AG04449 (cell line): Measurements from ENCODE around the gene GCLM.
A peak's percentile ranks its signal among the peaks of the same experiment; 100 is the strongest.
"Not testable (repeated sequence)": the region's sequence is repeated elsewhere in the genome, so short reads cannot be mapped to it uniquely, and the experiment has no call there.

Experiments used
- CTCF ChIA-PET: fragments of 350-600 bp; formaldehyde crosslinking; extraction: SDS; loops from one replicate; lab custom pipeline; 2021; ENCODE audit warnings: antibody characterized with exemption; lab: Yijun Ruan, JAX
- POLR2A ChIA-PET: fragments of 400-600, 350-600 bp; formaldehyde crosslinking; extraction: SDS; loops from one replicate; lab custom pipeline; 2020; ENCODE audit warnings: antibody characterized with exemption, inconsistent platforms; lab: Yijun Ruan, JAX
- DNase-seq: peaks from one replicate; pipeline ENCODE4 v3.0.0-alpha.2; 2010; ENCODE audit warnings: low read depth, low spot score
- H3K4me3 ChIP-seq: 2 replicates; pipeline ENCODE4 v1.5.1; 2011; ENCODE audit warnings: low read depth, mild to moderate bottlenecking, control low read depth, low read length
- TF ChIP-seq, protein P1 (sequence below): IDR thresholded peaks from one replicate; pipeline ENCODE4 v1.5.1; 2011; ENCODE audit warnings: mild to moderate bottlenecking, moderate library complexity, low read length, control low read depth, inconsistent platforms; ENCODE audit not compliant: insufficient read depth; ENCODE audit errors: missing control alignments

GCLM gene

DNA sequence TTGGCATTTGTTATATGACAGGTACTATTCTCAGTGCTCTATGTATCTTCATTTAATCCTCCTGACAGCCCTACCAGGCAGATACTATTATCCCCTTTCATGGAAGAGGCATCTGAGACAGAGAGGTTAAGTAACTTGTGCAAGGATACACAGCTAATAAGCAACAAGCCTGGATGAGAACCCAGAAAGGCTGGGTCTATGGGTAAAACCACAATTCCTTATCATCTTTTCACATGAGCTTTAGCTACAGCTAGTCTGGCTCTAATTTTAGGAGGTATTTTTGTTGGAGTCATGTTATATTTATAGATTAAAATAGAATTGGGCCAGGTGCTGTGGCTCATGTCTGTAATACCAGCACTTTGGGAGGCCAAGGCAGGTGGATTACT lies 57.9 kb downstream of the GCLM start:
- TF ChIP-seq, protein P1, sequence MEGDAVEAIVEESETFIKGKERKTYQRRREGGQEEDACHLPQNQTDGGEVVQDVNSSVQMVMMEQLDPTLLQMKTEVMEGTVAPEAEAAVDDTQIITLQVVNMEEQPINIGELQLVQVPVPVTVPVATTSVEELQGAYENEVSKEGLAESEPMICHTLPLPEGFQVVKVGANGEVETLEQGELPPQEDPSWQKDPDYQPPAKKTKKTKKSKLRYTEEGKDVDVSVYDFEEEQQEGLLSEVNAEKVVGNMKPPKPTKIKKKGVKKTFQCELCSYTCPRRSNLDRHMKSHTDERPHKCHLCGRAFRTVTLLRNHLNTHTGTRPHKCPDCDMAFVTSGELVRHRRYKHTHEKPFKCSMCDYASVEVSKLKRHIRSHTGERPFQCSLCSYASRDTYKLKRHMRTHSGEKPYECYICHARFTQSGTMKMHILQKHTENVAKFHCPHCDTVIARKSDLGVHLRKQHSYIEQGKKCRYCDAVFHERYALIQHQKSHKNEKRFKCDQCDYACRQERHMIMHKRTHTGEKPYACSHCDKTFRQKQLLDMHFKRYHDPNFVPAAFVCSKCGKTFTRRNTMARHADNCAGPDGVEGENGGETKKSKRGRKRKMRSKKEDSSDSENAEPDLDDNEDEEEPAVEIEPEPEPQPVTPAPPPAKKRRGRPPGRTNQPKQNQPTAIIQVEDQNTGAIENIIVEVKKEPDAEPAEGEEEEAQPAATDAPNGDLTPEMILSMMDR = no peak
- H3K4me3 ChIP-seq = no peak overlapping the region
- ChIA-PET POLR2A (no interaction called here), CTCF (interaction anchor here (0.7 to 2.7 kb wide), 14 partner anchors 11 to 547 kb away, joined by 3 to 13 read pairs (median 4); partner anchors contain the start of gene DNTTIP2)
- no peak for DNase-seq

DNA sequence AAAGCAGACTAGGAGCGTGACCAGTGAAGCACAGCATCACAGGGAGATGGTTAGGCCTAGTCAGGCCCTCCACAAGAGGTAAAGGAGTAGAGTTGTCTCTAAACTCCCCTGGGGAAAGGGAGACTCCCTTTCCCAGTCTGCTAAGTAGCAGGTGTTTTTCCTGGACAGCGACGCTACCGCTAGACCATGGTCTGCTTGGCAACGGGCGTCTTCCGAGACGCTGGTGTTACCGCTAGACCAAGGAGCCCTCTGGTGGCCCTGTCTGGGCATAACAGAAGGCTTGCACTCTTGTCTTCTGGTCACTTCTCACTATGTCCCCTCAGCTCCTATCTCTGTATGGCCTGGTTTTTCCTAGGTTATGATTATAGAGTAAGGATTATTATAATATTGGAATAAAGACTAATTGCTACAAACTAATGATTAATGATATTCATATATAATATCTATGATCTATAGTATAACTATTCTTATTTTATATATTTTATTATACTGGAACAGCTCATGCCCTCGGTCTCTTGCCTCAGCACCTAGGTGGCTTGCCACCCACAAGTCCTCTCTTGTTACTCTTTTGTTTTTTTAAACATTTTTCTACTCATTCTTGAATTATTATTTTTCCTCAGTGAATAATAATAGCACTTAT lies 58.4 kb downstream of the GCLM start:
- POLR2A ChIA-PET, H3K4me3 ChIP-seq, DNase-seq: not testable (repeated sequence)
- TF ChIP-seq, protein P1 = peak; percentile 24
- CTCF ChIA-PET = interaction anchor here (0.6 to 2.7 kb wide), 14 partner anchors 12 to 547 kb away, joined by 3 to 13 read pairs (median 4); partner anchors contain the start of gene DNTTIP2

DNA sequence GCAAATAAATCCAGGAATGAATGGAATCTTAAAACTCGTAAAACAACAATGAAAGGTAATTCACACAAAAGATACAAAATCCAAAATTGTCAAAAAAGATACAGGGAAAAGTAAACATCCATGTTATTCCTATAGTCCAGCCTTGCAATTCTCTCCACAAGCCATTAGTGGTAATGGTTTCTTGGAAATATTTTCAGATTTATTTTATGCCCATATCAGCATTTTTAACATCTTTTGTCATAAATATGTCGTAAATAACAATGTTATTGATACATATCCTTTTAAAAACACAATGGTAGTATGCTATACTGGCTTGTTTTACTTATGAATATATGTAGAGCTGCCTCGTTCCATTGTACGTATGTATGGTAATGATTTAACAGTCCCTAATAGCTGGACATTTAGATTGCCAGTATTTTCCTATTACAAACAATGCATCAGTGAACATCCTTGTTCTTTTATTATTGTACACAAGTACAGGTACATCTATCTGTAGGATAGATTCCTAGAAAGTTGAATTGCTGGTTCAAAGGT lies 60.8 kb downstream of the GCLM start:
- ChIA-PET POLR2A (interaction anchor here (0.7 kb wide), 1 partner anchor 187 kb away, joined by 3 read pairs; no protein-coding TSS in a partner anchor), CTCF (interaction anchor here (0.9 to 2.3 kb wide), 8 partner anchors 175 to 544 kb away, joined by 3 to 11 read pairs (median 4); no protein-coding TSS in a partner anchor)
- TF ChIP-seq, protein P1 = no peak
- H3K4me3 ChIP-seq = peak overlapping the region; percentile 83
- no peak for DNase-seq

DNA sequence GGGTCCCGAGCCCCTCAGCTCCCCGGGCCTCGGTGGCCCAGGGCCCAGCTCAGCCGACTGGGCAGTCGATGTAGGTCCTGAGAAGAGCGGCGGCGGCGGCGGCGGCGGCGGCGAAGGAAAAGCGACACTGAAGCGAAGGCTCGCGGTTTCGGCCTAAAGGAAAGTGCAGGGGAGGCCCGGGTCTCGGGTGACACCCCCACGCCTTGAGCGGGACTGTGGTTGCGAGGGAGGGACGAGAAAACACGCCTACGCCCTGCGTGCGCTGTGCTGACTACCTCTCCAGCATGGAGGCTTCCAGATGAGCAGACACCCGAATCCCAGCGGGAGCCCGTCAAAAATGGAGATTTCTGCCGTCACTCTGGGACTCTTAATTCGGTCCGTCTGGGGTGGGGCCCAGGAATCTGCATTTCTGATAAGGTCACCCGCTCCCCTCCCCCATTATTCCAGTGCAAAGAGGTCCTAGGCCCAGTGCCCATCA lies 61.4 kb downstream of the GCLM start:
- CTCF ChIA-PET = interaction anchor here (0.9 to 2.3 kb wide), 6 partner anchors 175 to 543 kb away, joined by 3 to 11 read pairs (median 4); no protein-coding TSS in a partner anchor
- peak overlapping the region; percentile 83 for H3K4me3 ChIP-seq
- no peak for DNase-seq
- TF ChIP-seq, protein P1 = no peak
- POLR2A ChIA-PET = interaction anchor here (0.7 kb wide), 1 partner anchor 186 kb away, joined by 3 read pairs; no protein-coding TSS in a partner anchor

DNA sequence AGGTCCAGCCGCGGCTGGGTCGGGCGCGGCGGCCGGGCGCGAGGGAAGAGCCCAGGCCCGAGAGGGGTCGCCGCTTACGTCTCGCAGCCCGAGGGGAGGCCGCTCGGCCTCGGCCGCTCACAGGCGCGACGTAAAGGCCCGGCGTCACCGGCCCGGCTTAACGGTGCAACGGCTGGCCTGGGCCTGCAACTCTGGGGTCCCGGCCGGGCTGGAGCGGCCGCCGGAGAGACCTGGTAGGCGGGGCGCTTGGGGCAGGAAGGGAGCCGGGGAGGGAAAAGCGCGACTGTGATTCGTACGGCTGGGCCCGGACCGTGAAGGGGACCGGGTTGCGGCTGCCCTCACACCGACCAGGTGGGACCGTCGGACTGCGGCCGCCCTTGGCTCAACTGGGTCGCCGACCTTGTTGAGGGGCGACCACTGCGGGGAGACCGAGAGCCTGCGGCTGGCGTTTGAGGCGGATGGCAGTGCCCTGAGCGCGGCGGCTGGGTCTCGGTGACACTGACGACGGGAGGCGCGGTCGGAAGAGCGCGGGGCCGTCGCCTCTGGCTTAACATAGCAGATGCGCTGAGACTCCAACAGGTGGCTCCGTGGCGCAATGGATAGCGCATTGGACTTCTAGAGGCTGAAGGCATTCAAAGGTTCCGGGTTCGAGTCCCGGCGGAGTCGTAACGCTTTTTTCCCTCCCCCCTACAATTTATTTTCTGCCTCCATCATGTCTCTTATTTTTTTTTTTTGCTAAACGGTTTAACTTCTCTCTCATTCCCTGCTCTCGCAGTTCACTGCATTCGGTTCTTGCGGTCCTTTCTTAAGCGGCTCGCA lies 62.0 kb downstream of the GCLM start:
- H3K4me3 ChIP-seq = peak overlapping the region; percentile 83
- CTCF ChIA-PET = interaction anchor here (1.3 to 10.5 kb wide), 8 partner anchors 112 to 543 kb away, joined by 3 to 279 read pairs (median 8); partner anchors contain the start of gene FNBP1L
- DNase-seq = no peak
- TF ChIP-seq, protein P1 = no peak
- POLR2A ChIA-PET = interaction anchor here (0.7 to 1.4 kb wide), 2 partner anchors 186 to 218 kb away, joined by 3 read pairs; no protein-coding TSS in a partner anchor
